Measurements from ENCODE around the gene FDX2.

- TF ChIP-seq TP53 (CRISPR knock-in tag; IDR thresholded peaks at IDR 0.05) (no peak), ATF1 (CRISPR knock-in tag; IDR thresholded peaks at IDR 0.05) (no peak), MAX (CRISPR knock-in tag; IDR thresholded peaks at IDR 0.05) (no peak), E2F1 (CRISPR knock-in tag; IDR thresholded peaks at IDR 0.05) (no peak), USF2 (CRISPR knock-in tag; IDR thresholded peaks at IDR 0.05) (no peak), JUN (CRISPR knock-in tag; IDR thresholded peaks at IDR 0.05) (no peak)
- TF ChIP-seq, protein P1, sequence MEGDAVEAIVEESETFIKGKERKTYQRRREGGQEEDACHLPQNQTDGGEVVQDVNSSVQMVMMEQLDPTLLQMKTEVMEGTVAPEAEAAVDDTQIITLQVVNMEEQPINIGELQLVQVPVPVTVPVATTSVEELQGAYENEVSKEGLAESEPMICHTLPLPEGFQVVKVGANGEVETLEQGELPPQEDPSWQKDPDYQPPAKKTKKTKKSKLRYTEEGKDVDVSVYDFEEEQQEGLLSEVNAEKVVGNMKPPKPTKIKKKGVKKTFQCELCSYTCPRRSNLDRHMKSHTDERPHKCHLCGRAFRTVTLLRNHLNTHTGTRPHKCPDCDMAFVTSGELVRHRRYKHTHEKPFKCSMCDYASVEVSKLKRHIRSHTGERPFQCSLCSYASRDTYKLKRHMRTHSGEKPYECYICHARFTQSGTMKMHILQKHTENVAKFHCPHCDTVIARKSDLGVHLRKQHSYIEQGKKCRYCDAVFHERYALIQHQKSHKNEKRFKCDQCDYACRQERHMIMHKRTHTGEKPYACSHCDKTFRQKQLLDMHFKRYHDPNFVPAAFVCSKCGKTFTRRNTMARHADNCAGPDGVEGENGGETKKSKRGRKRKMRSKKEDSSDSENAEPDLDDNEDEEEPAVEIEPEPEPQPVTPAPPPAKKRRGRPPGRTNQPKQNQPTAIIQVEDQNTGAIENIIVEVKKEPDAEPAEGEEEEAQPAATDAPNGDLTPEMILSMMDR (IDR thresholded peaks at IDR 0.05), result no peak
Observed at GRCh38 chr19:10320602-10321416, 5.0 kb upstream of the FDX2 start.

All from WTC11 (cell line).